Right ventricle myocardium superior (tissue), 1 donor: ENCODE data around the gene OR2W3. TPM values are rescaled to one million over a fixed set of nuclear protein-coding genes. Genes with fewer than 3 reads are reported as not detected.
A peak's percentile ranks its signal among the peaks of the same experiment; 100 is the strongest.
"Not testable (repeated sequence)": the region's sequence is repeated elsewhere in the genome, so short reads cannot be mapped to it uniquely, and the experiment has no call there.

Experiments
- ATAC-seq: fragments of 200-7000 bp; cut with Tn5 transposase; one replicate; pipeline ENCODE4 v1.9.1; 2020; ENCODE audit warnings: mild to moderate bottlenecking; ENCODE audit not compliant: poor library complexity
- DNase-seq: peaks from one replicate; pipeline ENCODE4 v3.0.0-alpha.2; 2020
- intact Hi-C: fragments of 100-400 bp; cut with DNase I; formaldehyde crosslinking; loops from one replicate; pipeline ENCODE4 v1.11.2; 2022
- total RNA-seq: library from RNA; stranded (reverse); fragmentation: NEBNext Ultra II Directional; extraction: Animal tissue kit (Norgen Biotek cat#: 25700); gene quantifications from one replicate; pipeline ENCODE4 v1.2.1, GENCODE V29; 2021
- donor health status: DM: no; HTN: yes; CAD: no; lungs with severe emphysema.

The OR2W3 gene
- total RNA-seq, 1 donor from 2014 or later = not detected

DNA sequence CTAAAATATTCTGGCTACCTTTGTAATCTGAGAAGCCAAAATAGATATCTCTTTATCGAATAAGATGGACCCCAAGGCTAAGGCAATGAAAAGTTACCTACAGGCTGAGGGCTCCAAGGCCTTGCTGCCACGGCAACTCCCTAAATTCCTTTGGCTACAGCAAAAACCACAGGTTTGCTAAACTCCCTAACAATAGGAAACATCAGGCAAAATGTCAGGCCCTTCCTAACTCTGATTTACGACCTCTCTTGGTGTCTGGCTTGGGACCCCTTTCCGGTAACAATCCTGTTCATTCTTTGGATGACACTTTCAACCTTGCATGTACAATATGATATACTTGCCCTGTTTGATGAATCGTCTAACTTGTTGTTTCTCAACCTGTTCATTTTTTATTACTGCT, 13.4 kb downstream of the OR2W3 start:
- intact Hi-C loops = no loop called here
- ATAC-seq = no peak

DNA sequence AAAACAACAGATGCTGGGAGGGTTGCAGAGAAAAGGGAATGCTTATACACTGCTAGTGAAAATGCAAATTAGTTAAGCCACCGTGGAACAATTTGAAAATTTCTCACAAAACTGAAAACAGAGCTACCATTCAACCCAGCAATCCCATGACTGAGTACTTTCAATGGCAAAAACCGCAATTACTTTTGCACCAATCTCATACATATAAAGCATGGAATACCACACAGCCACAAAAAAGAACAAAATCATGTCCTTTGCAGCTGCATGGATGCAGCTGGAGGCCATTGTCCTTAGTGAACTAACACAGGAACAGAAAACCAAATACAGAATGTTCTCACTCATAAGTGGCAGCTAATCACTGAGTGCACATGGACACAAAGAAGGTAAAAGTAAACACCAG, 18.4 kb downstream of the OR2W3 start:
- intact Hi-C loops = no loop called here
- ATAC-seq = no peak
- DNase-seq = no peak

More for the DNA sequence above, 13.4 kb downstream of the OR2W3 start:
- no peak for DNase-seq

DNA sequence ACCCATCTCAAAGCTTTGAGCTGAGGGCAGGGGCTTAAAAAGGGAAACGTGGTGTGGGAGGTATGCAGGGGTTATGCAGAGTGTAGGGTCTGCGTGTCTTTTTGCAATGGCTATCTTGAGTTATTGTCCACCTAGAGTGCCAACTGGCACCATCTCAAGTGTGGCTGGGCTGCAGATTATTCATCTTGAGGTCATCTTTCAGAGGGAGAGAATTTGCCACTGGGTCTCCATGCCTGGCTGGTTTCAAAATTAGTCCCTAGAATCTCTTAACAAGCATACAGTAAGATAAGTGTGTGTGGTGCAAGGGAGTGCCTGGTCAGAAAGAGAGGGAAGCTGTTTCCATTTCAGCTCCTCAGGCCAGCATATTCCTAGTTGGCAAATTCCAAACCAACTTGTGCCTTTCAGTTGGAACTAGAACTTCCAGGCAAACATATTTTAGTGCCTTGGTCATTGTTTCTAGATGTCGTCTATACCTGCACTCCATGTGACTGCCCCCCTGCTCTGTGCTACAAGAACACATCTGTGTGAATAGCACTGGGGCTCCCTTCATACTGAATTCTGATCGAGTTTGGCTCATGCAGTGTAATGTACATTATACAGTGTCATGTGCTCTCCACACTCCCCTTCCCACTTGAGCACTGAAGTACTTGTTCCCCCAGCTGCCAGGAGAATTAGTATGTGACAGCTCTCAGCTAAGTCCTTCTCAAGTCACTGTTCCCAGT, 19.7 kb downstream of the OR2W3 start:
- no peak for DNase-seq
- intact Hi-C loops = no loop called here
- ATAC-seq = no peak

DNA sequence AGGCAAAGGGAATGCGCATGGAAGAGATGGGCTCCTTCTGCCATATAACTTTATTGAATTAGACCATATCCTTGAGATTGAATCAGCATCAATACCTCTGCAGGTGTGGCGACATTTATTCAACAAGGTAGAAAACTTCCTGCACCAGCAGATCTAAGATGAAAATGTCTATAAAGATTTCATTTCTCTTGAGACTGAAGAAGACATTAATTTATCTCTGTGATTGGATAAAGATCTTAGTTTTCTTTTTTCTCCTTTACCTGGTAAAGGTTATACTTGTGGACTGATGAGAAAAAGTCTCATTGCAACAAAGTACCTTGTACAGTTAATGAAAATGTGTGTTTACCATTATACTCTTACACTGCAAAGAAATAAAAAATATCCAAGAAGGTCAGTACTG, 24.6 kb downstream of the OR2W3 start, which contains the start of gene OR2T8:
TSS of gene OR2T8 (plus strand) at position 301 of the 400 bp plus-strand sequence. CDS start 766 bp downstream, outside the sequence.
- DNase-seq = no peak
- no peak for ATAC-seq
- intact Hi-C loops = no loop called here

DNA sequence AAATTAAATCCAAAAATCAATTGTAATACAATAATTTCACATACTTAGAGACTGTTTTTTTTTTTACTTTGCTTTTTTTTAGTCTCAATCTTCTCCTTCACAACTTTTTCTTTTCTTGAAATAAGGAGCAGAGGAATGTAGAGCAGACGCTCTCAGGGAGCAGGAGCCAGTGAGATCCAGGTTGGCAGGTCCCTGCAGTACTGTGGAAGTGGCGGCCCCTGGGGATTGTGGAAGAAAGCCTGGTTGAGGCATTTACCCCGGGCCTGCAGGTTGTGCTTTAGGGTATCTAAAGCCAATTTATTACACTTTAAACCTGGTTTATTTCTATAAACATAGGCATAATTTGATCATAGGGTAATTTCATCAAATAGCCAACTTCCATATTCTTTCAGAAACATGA, 28.6 kb downstream of the OR2W3 start:
- DNase-seq (no peak), ATAC-seq (no peak)
- intact Hi-C loops = no loop called here

DNA sequence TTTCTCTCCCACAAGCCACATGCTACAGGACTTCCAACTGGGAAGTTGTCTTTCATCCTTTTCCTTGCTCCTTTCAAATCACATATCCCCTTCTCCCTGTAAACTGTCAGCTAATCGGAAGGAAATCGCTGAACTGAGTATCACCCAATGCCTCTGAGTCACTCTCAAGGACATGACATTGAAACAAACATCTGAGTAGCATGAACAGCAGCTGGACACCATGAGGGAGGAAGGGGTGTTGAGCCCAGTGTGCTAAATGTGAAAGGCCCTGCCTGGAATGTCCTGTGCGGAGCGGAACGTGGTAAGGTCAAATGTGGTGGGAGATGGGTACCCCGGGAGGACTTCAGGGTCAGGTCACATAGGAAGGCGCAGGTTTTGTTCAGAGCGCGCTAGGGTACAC, 29.5 kb downstream of the OR2W3 start, which contains the start of gene OR2AJ1:
TSS of gene OR2AJ1 (plus strand) at position 22 of the 400 bp plus-strand sequence. CDS start 8,880 bp downstream, outside the sequence.
- intact Hi-C loops = no loop called here
- ATAC-seq = no peak
- DNase-seq = no peak

DNA sequence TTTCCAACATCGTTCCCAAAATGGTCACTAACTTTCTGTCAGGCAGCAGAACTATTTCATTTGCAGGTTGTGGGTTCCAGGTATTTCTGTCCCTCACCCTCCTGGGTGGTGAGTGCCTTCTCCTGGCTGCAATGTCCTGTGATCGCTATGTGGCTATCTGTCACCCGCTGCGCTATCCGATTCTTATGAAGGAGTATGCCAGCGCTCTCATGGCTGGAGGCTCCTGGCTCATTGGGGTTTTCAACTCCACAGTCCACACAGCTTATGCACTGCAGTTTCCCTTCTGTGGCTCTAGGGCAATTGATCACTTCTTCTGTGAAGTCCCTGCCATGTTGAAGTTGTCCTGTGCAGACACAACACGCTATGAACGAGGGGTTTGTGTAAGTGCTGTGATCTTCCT, 38.6 kb downstream of the OR2W3 start:
- intact Hi-C loops = no loop called here
- ATAC-seq (no peak), DNase-seq (no peak)

DNA sequence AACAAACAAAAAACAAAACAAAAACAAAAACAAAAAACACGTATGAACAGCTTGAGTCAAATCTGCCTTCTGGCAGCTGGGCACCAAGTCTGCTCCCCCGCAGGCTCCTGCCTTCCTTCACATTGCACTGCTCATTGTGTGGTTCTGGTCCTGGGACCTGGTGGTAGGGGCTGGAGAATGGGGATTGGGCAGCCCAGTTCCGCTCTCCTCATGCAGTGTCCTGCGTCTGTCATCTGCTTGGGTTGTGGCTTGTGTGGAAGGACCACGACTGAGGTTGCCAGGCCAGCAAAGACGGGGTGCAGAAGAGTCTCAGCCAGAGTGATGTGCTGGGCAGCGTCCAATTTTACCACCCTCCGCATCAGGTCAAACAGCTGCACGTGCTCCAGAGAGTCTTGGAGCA, 40.4 kb downstream of the OR2W3 start:
- DNase-seq = no peak
- no peak for ATAC-seq
- intact Hi-C loops = no loop called here

DNA sequence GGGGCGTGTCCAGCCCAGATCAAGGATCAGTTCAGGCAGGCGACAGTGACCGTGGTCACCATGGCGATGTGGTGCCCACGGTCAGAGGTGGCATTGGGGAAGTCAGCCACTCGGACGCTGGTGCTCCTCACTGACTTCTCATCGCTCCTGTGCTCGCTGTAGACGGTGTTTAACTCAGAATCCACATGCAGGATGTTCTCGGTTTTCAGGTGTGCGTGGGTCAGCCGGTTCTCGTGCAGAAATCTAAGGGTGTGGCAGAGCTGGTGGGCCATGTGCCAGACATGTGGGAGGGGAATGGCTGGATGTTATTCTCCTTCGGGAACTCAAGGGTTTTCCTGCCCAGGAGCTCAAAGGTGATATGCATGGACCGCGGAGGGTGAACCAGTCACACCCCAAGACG, 41.0 kb downstream of the OR2W3 start:
- DNase-seq (no peak), ATAC-seq (no peak)
- intact Hi-C loops = no loop called here

DNA sequence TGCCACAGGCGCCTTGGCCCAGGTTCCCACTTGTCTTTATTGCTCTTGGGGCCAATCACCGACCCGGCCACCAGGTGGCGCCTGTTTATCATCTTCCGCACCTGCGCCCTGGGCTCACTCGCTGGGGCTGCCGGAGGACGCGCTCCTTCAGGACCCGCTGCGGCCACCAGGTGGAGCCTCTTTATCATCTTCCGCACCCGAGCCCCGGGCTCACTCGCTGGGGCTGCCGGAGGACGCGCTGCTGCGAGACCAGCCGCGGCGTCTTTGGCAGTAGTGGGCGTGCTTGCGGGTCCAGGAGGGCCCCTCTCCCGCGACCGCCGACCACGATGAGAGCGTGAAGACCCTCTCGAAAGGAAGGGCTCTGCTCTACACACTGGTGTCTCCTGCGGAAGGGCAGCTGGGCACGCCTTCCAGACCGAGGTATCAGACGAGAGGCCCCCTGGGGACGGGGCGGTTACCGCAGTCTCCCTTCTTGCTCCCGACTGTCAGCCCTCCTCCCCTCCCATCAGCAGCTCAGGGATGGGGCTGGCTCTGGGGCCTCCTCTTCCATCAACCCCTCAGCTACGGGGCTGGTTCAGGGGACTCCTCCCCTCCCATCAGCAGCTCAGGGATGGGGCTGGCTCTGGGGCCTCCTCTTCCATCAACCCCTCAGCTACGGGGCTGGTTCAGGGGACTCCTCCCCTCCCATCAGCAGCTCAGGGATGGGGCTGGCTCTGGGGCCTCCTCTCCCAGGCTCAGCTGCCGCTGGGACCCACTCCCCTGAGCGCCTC, 41.8 kb downstream of the OR2W3 start:
- intact Hi-C loops = not testable (repeated sequence)
- peak; percentile 72 for ATAC-seq
- DNase-seq = peak; percentile 84

DNA sequence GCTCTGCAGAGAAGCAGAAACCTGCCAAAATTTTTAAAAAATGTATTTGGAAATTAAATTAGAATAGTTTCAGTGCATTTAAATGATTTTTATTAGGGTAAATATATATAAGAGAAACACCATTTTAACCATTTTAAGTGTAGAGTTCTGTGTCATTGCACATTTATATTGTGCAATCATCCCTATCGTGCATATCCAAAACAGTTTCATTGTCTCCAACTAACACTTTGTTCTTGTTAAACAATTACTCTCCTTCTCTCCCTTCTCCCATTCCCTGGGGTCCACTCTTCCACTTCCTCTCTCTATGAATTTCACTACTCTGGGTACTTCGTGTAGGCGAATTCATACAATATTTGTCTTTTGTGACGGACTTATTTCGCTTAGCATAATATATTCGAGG, 47.2 kb downstream of the OR2W3 start:
- no peak for DNase-seq
- ATAC-seq = no peak
- intact Hi-C loops = no loop called here

Other genes starting within 250 kb of the OR2W3 start
- not detected for gene OR13G1, start 215.8 kb upstream of the OR2W3 start, total RNA-seq
- not detected for gene OR6F1, start 178.9 kb upstream of the OR2W3 start, total RNA-seq
- gene OR14K1, start 157.0 kb upstream of the OR2W3 start, total RNA-seq = not detected
- not detected for gene OR14A2, start 147.4 kb upstream of the OR2W3 start, total RNA-seq
- not detected for gene OR1C1, start 135.0 kb upstream of the OR2W3 start, total RNA-seq
- gene OR14A16, start 71.5 kb upstream of the OR2W3 start, total RNA-seq = not detected
- gene OR11L1, start 53.7 kb upstream of the OR2W3 start, total RNA-seq = not detected
- 0.13 TPM for gene TRIM58, start 38.4 kb upstream of the OR2W3 start, total RNA-seq
- not detected for gene OR2T8, start 24.7 kb downstream of the OR2W3 start, total RNA-seq
- not detected for gene OR2AJ1, start 29.3 kb downstream of the OR2W3 start, total RNA-seq
- not detected for gene OR2L8, start 53.3 kb downstream of the OR2W3 start, total RNA-seq
- not detected for gene OR2AK2, start 69.6 kb downstream of the OR2W3 start, total RNA-seq
- gene OR2L5, start 118.1 kb downstream of the OR2W3 start, total RNA-seq = not detected
- gene OR2L2, start 134.5 kb downstream of the OR2W3 start, total RNA-seq = not detected
- gene OR2L3, start 151.2 kb downstream of the OR2W3 start, total RNA-seq = not detected
- not detected for gene OR2L13, start 199.6 kb downstream of the OR2W3 start, total RNA-seq
- gene OR2M5, start 249.6 kb downstream of the OR2W3 start, total RNA-seq = not detected